NT2/D1 (cell line): ENCODE results near the gene PDIK1L.

ENCODE experiments used
- DNase-seq: peaks from one replicate; pipeline ENCODE4 v3.0.0-alpha.2; 2011; ENCODE audit warnings: low read depth, low spot score
- H3K27me3 ChIP-seq: 2 replicates; pipeline ENCODE4 v1.6.0; 2011; ENCODE audit warnings: mild to moderate bottlenecking; ENCODE audit not compliant: insufficient read length, insufficient read depth
- H3K36me3 ChIP-seq: 2 replicates; pipeline ENCODE4 v1.6.1; 2011; ENCODE audit warnings: mild to moderate bottlenecking, low read length, mixed read lengths; ENCODE audit not compliant: insufficient read depth, insufficient read length
- H3K4me1 ChIP-seq: 2 replicates; pipeline ENCODE4 v1.5.1; 2011; ENCODE audit not compliant: insufficient read depth, insufficient read length
- H3K4me3 ChIP-seq: 2 replicates; pipeline ENCODE4 v1.5.1; 2011; ENCODE audit warnings: low read depth; ENCODE audit not compliant: insufficient read length
- H3K9ac ChIP-seq: 2 replicates; pipeline ENCODE4 v1.6.0; 2011; ENCODE audit warnings: low read depth; ENCODE audit not compliant: insufficient read length
- H3K9me3 ChIP-seq: 2 replicates; pipeline ENCODE4 v1.5.1; 2011; ENCODE audit warnings: mild to moderate bottlenecking, low read length; ENCODE audit not compliant: insufficient read depth
- SUZ12 ChIP-seq: IDR thresholded peaks from 2 replicates; pipeline ENCODE4 v1.6.1; 2011; ENCODE audit not compliant: insufficient read length, insufficient read depth; ENCODE audit errors: extremely low read depth
- YY1 ChIP-seq: IDR thresholded peaks from 2 replicates; pipeline ENCODE4 v1.6.1; 2011; ENCODE audit not compliant: insufficient read length, insufficient read depth
- ZNF274 ChIP-seq: IDR thresholded peaks from 2 replicates; pipeline ENCODE4 v1.6.1; 2011; ENCODE audit warnings: mild to moderate bottlenecking, low read depth, low read length

The PDIK1L gene

DNA sequence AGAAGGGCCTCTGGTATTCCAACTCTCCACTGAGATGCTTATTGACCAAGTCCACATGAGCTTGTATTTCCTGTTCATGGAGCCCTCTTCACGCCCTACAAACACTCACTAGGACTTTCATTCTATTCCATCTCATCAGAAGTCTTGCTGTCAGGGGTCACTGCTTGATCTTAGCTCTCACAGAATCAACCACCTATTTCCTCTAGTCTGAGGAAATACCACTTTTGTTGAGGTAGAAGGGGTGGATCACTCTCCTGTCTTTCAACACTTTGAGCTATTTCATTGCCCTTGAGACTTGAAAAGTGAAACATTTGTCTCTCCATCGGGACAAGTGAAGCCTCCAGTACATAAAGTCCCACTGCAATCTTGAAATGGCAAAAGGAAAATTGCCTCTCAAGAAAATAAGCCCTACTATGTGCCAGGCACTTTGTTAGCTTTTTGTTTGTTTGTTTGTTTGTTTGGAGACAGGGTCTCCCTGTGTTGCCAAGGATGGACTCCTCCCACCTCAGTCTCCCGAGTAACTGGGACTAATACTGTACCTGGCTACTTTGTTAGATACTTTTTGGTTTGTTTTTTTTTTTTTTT lies 27.4 kb downstream of the PDIK1L start:
- TF ChIP-seq YY1 (no peak), ZNF274 (no peak), SUZ12 (no peak)
- Histone ChIP-seq H3K36me3 (no peaks in the 10 kb centered on the region), H3K9ac (no peak overlapping the region), H3K4me1 (no peaks in the 10 kb centered on the region), H3K9me3 (no peaks in the 10 kb centered on the region), H3K27me3 (peaks cover 4% of the 10 kb centered on the region), H3K4me3 (no peak overlapping the region)
- no peak for DNase-seq

GRCh38 chr1:26142159-26142558 lies 30.5 kb downstream of the PDIK1L start:
- Histone ChIP-seq H3K4me1 (peaks cover 4% of the 10 kb centered on the region), H3K9ac (no peak overlapping the region), H3K27me3 (peaks cover 32% of the 10 kb centered on the region), H3K4me3 (no peak overlapping the region), H3K9me3 (no peaks in the 10 kb centered on the region), H3K36me3 (no peaks in the 10 kb centered on the region)
- DNase-seq: no peak
- TF ChIP-seq ZNF274: no peak
- TF ChIP-seq YY1: no peak
- TF ChIP-seq SUZ12: no peak

DNA sequence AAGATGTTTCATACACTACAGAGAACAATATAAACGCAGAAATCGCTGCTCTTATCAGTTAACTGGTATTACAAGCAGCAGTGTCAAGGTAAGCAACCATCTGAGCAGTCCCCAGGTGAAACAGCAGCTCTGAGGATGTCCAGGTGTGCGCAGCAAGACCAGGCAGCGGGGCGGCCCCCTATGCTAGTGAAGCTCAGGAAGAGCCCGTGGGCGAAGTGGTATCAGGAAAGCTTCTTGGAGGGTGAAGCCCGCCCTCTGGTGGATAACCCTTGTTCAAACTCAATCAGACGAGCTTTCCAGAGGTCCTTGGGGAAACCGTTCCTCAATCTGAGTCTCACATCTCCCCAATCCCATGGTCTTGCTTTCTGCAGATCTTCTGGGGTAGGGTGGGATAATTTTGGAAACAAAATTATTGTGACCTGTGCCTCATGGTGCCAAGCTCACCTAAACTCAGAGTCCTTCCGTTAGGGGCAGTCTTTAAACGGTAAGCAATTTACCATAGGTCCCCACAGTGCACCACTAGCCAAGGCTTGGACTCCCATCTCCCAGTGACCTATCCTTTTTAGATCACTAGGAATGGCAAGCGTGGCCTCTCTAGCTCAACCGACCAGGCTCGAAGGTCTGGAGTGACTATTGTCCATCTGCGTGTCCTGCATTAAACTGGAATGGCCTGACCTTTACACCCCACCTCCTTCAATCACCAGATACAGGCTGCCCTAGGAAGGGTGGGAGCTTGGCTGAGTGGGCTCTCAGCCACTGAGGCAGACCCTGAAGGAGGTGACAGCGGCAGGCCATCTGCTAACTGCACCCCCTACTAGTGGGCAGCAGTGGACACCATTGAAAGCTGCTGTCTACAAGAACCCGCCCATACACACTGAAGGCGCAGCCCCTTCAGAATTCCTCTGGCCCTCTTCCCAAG lies 33.7 kb downstream of the PDIK1L start:
- TF ChIP-seq ZNF274 (no peak), SUZ12 (no peak), YY1 (no peak)
- no peaks in the 10 kb centered on the region for H3K36me3 ChIP-seq
- no peak overlapping the region for H3K9ac ChIP-seq
- H3K9me3 ChIP-seq: no peaks in the 10 kb centered on the region
- peak; percentile 92 for DNase-seq
- peaks cover 4% of the 10 kb centered on the region for H3K4me1 ChIP-seq
- peaks cover 58% of the 10 kb centered on the region for H3K27me3 ChIP-seq
- H3K4me3 ChIP-seq: no peak overlapping the region

- Histone ChIP-seq H3K4me1 (peaks cover 4% of the 10 kb centered on the region), H3K9ac (no peak overlapping the region), H3K36me3 (no peaks in the 10 kb centered on the region), H3K27me3 (peaks cover 62% of the 10 kb centered on the region), H3K4me3 (no peak overlapping the region), H3K9me3 (no peaks in the 10 kb centered on the region)
- no peak for TF ChIP-seq ZNF274
- no peak for TF ChIP-seq YY1
- no peak for TF ChIP-seq SUZ12
- no peak for DNase-seq
These were observed 34.3 kb downstream of the PDIK1L start for GRCh38 chr1:26145960-26146294.

DNA sequence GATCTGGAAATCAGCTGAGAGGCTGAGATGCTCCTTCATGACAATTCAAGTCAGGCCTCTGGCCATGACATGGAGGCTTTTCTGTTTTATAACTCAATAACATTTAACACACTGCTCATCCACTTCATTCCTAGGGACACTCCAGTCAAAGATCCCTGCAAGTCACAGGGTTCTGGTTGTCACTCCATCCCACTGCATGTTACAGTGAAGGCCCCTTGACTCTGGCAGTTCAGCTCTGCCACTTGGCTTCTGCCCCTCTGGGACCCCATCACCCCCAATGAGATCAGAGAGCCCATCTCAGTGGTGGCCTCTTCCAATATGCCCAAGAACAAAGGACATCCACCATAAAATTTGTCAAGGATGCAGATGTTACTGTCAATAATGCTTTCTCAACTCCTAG lies 37.3 kb downstream of the PDIK1L start:
- DNase-seq: no peak
- H3K9ac ChIP-seq: no peak overlapping the region
- H3K9me3 ChIP-seq: no peaks in the 10 kb centered on the region
- TF ChIP-seq SUZ12: no peak
- TF ChIP-seq YY1: no peak
- TF ChIP-seq ZNF274: no peak
- peaks cover 4% of the 10 kb centered on the region for H3K4me1 ChIP-seq
- H3K27me3 ChIP-seq: peaks cover 83% of the 10 kb centered on the region
- no peaks in the 10 kb centered on the region for H3K36me3 ChIP-seq
- H3K4me3 ChIP-seq: no peak overlapping the region

- no peaks in the 10 kb centered on the region for H3K36me3 ChIP-seq
- TF ChIP-seq ZNF274: no peak
- no peak for TF ChIP-seq YY1
- TF ChIP-seq SUZ12: no peak
- H3K9me3 ChIP-seq: no peaks in the 10 kb centered on the region
- no peak overlapping the region for H3K4me3 ChIP-seq
- no peak for DNase-seq
- H3K27me3 ChIP-seq: peaks cover 91% of the 10 kb centered on the region
- peaks cover 30% of the 10 kb centered on the region for H3K4me1 ChIP-seq
- no peak overlapping the region for H3K9ac ChIP-seq
These were observed 42.4 kb downstream of the PDIK1L start for GRCh38 chr1:26153966-26154532.

GRCh38 chr1:26154750-26155149 lies 43.1 kb downstream of the PDIK1L start:
- Histone ChIP-seq H3K9ac (no peak overlapping the region), H3K4me1 (peaks cover 37% of the 10 kb centered on the region), H3K36me3 (no peaks in the 10 kb centered on the region), H3K4me3 (no peak overlapping the region), H3K9me3 (no peaks in the 10 kb centered on the region), H3K27me3 (peaks cover 92% of the 10 kb centered on the region)
- peak; percentile 78 for DNase-seq
- TF ChIP-seq YY1 (no peak), SUZ12 (no peak), ZNF274 (no peak)
